ENCODE data around the gene SMIM14.

- TF ChIP-seq CTCF (conservative IDR thresholded peaks at IDR 0.05; ENCODE audit: low read depth, low read length) (no peak), EZH2 (IDR thresholded peaks at IDR 0.05; ENCODE audit: borderline replicate concordance, low read depth, low read length, poor library complexity, severe bottlenecking) (no peak)
Measured at GRCh38 chr4:39614487-39615162, 24.0 kb downstream of the SMIM14 start.
